ENCODE results near the gene IMPG2. TPM values are rescaled to one million over a fixed set of nuclear protein-coding genes. Genes with fewer than 3 reads are reported as not detected.

Gene IMPG2
- total and polyA plus RNA-seq, 2 donors (not counting 1 experiment from before 2014, with no cell fraction given) = 0.21 to 0.44 TPM

DNA sequence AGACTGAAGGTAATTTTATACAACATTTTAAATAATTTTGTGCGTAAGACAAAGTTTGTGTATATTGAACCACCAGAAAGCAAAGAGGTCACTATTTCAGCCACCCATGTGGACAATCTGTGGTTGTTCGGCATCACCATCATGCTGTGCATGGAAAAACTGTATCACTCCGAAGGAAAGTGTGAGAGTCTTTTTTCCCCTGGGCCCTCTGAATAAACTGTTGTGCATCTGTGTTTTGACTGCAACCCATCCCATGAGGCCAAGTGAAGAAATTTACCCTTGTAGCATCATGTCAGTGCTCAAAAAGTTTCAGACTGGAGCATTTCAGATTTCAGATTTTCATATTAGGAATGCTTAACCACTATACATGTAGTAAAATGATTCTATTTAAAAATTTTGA is 85.3 kb downstream of the IMPG2 start:
- Mint-ChIP-seq H3K9me3 (ENCODE audit: insufficient read depth) (no peaks in the 10 kb centered on the region), H3K27me3 (no peaks in the 10 kb centered on the region), H3K4me1 (no peaks in the 10 kb centered on the region), H3K27ac (no peak overlapping the region), H3K4me3 (no peak overlapping the region)
- Histone ChIP-seq H3K79me2 (ENCODE audit: control insufficient read depth, insufficient read depth, low read length) (no peaks in the 10 kb centered on the region), H3K27me3 (replicated peaks in 1 of 4; ENCODE audit: control extremely low read depth in 1 of 4, control insufficient read depth in 3 of 4, insufficient read depth in 4 of 4, low read length in 3 of 4) (no peaks in the 10 kb centered on the region), H4K20me1 (ENCODE audit: control insufficient read depth, insufficient read depth, low read length, poor library complexity, severe bottlenecking) (no peaks in the 10 kb centered on the region), H3K4me3 (ENCODE audit: control extremely low read depth in 1 of 5, extremely low read depth in 1 of 5, insufficient read depth in 1 of 5, low read depth in 2 of 5, low read length in 4 of 5) (no peak overlapping the region), H3K27ac (ENCODE audit: low read length in 2 of 2) (no peak overlapping the region), H3K4me2 (replicated peaks; ENCODE audit: low read depth, low read length, poor library complexity, severe bottlenecking) (no peak overlapping the region), H2AFZ (ENCODE audit: insufficient read depth, low read depth, low read length, poor library complexity, severe bottlenecking) (no peak overlapping the region), H3K4me1 (ENCODE audit: control insufficient read depth in 2 of 2, insufficient read depth in 2 of 2, low read length in 2 of 2) (no peaks in the 10 kb centered on the region), H3K9me3 (ENCODE audit: control extremely low read depth in 1 of 3, control insufficient read depth in 2 of 3, insufficient read depth in 1 of 3, low read length in 2 of 3) (peaks cover 0 to 5% (median 0%) of the 10 kb centered on the region in 3 donors), H3K9ac (ENCODE audit: low read length) (no peak overlapping the region), H3K36me3 (replicated peaks in 1 of 2; ENCODE audit: control extremely low read depth in 1 of 2, control insufficient read depth in 1 of 2, extremely low read depth in 1 of 2, insufficient read depth in 2 of 2, low read length in 1 of 2) (no peaks in the 10 kb centered on the region)
- ATAC-seq (ENCODE audit: low read depth) (no peak), DNase-seq (no peak)
- intact Hi-C loops (cut with micrococcal nuclease) = no loop called here
- WGBS (ENCODE audit: insufficient coverage) = 89% methylated on average over 2 of the region's 3 CpGs
- CTCF ChIA-PET = no interaction called here
- TF ChIP-seq, protein P1, sequence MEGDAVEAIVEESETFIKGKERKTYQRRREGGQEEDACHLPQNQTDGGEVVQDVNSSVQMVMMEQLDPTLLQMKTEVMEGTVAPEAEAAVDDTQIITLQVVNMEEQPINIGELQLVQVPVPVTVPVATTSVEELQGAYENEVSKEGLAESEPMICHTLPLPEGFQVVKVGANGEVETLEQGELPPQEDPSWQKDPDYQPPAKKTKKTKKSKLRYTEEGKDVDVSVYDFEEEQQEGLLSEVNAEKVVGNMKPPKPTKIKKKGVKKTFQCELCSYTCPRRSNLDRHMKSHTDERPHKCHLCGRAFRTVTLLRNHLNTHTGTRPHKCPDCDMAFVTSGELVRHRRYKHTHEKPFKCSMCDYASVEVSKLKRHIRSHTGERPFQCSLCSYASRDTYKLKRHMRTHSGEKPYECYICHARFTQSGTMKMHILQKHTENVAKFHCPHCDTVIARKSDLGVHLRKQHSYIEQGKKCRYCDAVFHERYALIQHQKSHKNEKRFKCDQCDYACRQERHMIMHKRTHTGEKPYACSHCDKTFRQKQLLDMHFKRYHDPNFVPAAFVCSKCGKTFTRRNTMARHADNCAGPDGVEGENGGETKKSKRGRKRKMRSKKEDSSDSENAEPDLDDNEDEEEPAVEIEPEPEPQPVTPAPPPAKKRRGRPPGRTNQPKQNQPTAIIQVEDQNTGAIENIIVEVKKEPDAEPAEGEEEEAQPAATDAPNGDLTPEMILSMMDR (IDR thresholded peaks at IDR 0.05) = no peak
- no peak for TF ChIP-seq EZH2 (IDR thresholded peaks at IDR 0.05; ENCODE audit: borderline replicate concordance, insufficient read depth, low read depth, low read length, poor library complexity, severe bottlenecking)
- POLR2A ChIA-PET = no interaction called here

DNA sequence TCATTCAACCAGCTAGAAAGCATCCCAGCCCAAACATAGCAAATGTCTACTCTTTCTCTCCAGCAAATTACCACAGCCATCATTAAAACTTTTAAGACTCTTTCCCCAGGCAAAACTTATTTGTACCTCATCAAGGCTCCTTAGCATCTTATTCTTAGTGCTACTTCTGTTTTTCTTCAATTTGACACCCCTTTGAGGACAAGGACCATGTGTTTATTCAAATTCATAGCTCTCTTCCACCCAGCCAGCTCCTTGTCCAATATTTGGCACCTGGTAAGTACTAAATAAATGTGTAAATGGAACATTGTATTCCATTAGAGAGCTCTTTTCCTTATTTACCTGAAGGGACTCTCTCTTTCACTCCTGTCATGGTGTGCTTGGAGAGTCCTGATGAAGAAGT is 89.8 kb downstream of the IMPG2 start:
- Mint-ChIP-seq H3K4me1 (peaks cover 7% of the 10 kb centered on the region), H3K27me3 (no peaks in the 10 kb centered on the region), H3K27ac (no peak overlapping the region), H3K9me3 (ENCODE audit: insufficient read depth) (no peaks in the 10 kb centered on the region), H3K4me3 (no peak overlapping the region)
- ChIA-PET POLR2A (no interaction called here), CTCF (no interaction called here)
- no peak overlapping the region for H3K4me2 ChIP-seq (replicated peaks; ENCODE audit: low read depth, low read length, poor library complexity, severe bottlenecking)
- H3K9me3 ChIP-seq (ENCODE audit: control extremely low read depth in 1 of 3, control insufficient read depth in 2 of 3, insufficient read depth in 1 of 3, low read length in 2 of 3) = no peaks in the 10 kb centered on the region
- no peaks in the 10 kb centered on the region for H3K79me2 ChIP-seq (ENCODE audit: control insufficient read depth, insufficient read depth, low read length)
- H4K20me1 ChIP-seq (ENCODE audit: control insufficient read depth, insufficient read depth, low read length, poor library complexity, severe bottlenecking) = no peaks in the 10 kb centered on the region
- no peaks in the 10 kb centered on the region for H3K27me3 ChIP-seq (replicated peaks in 1 of 4; ENCODE audit: control extremely low read depth in 1 of 4, control insufficient read depth in 3 of 4, insufficient read depth in 4 of 4, low read length in 3 of 4)
- no peak overlapping the region for H3K9ac ChIP-seq (ENCODE audit: low read length)
- no peak overlapping the region for H3K4me3 ChIP-seq (ENCODE audit: control extremely low read depth in 1 of 5, extremely low read depth in 1 of 5, insufficient read depth in 1 of 5, low read depth in 2 of 5, low read length in 4 of 5)
- H3K27ac ChIP-seq (ENCODE audit: low read length in 2 of 2) = no peak overlapping the region
- no peak overlapping the region for H2AFZ ChIP-seq (ENCODE audit: insufficient read depth, low read depth, low read length, poor library complexity, severe bottlenecking)
- no peaks in the 10 kb centered on the region for H3K36me3 ChIP-seq (replicated peaks in 1 of 2; ENCODE audit: control extremely low read depth in 1 of 2, control insufficient read depth in 1 of 2, extremely low read depth in 1 of 2, insufficient read depth in 2 of 2, low read length in 1 of 2)
- no peak for TF ChIP-seq EZH2 (IDR thresholded peaks at IDR 0.05; ENCODE audit: borderline replicate concordance, insufficient read depth, low read depth, low read length, poor library complexity, severe bottlenecking)
- TF ChIP-seq, protein P1 (IDR thresholded peaks at IDR 0.05) = no peak
- ATAC-seq (ENCODE audit: low read depth) (no peak), DNase-seq (no peak)
- H3K4me1 ChIP-seq (ENCODE audit: control insufficient read depth in 2 of 2, insufficient read depth in 2 of 2, low read length in 2 of 2) = no peaks in the 10 kb centered on the region
- intact Hi-C loops (cut with micrococcal nuclease) = no loop called here
